Motor neuron (in vitro differentiated cells): Measurements from ENCODE around the gene FAM209B. TPM values are rescaled to one million over a fixed set of nuclear protein-coding genes. Genes with fewer than 3 reads are reported as not detected.
A peak's percentile ranks its signal among the peaks of the same experiment; 100 is the strongest.

Experiments used
- ATAC-seq, 8 experiments: fragments of 200-7000 bp; cut with Tn5 transposase; replicated peaks in 6 of 8; 2 replicates each; pipeline ENCODE4 v1.8.0; 2021; ENCODE audit warnings: mild to moderate bottlenecking in 8 of 8, moderate library complexity in 8 of 8
- H3K27ac ChIP-seq, 2 donors: fragments of 250-450 bp; sonication (Bioruptor Pico); 2 replicates each; pipeline ENCODE4 v1.9.0; 2021; ENCODE audit warnings: antibody characterized with exemption in 2 of 2, mild to moderate bottlenecking in 2 of 2, moderate library complexity in 1 of 2
- H3K4me1 ChIP-seq, 2 donors: fragments of 250-450 bp; sonication (Bioruptor Pico); replicated peaks in 1 of 2; 2 replicates each; pipeline ENCODE4 v1.6.1; 2021; ENCODE audit warnings: antibody characterized with exemption in 2 of 2, mild to moderate bottlenecking in 2 of 2, moderate library complexity in 1 of 2
- H3K4me3 ChIP-seq, 5 donors: fragments of 250-450 bp; sonication (Bioruptor Pico); 2 replicates each; pipeline ENCODE4 v1.9.0; 2021; ENCODE audit warnings: antibody characterized with exemption in 5 of 5, mild to moderate bottlenecking in 5 of 5, moderate library complexity in 4 of 5
- WGBS, 10 experiments: fragments of 450-650 bp; shearing (Covaris generic); methylation state at CpG; one replicate each; pipeline ENCODE4 v1.0.0; 2022; 5-methylcytosine and 5-hydroxymethylcytosine counted together
- in situ Hi-C, 9 experiments: fragments of 400-800 bp; cut with MboI; loops; one replicate each; pipeline ENCODE4 v1.15.0; 2021; ENCODE audit warnings: low sequenced_read_pairs in 9 of 9, low pct_unique_long_range_greater_than_20kb in 2 of 9; ENCODE audit not compliant: unreplicated experiment in 9 of 9
- total RNA-seq, 8 experiments: library from RNA; unstranded; fragments of 300-600 nt; gene quantifications; 2 replicates each; pipeline versions ENCODE4 v1.2.3 to v1.2.4, GENCODE V29; 2022

FAM209B gene
- total RNA-seq, 8 experiments from 2014 or later, result 0.46 to 0.71 TPM; not detected in 6

DNA sequence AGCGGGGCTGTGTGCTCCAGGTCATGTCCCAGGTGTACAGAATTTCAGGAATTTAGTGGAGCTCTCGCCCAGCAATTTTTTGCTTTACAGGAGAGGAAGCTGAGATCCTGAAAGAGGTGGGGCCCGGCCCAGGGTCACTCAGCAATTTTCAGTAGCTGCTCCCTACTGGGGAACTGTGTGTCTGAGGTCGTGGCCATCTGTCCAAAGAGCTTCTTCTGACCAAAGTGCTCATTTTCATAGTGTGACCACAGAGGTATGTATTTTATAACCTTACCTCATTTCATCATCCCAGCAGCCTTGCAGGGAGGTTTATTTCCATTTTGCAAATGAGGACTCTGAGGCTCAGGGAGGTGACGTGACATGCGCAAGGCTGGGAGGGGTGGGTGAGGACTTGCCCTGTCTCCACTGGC lies 46.3 kb downstream of the FAM209B start:
- Histone ChIP-seq H3K27ac (no peak overlapping the region), H3K4me1 (no peaks in the 10 kb centered on the region), H3K4me3 (no peak overlapping the region)
- ATAC-seq, result peak in 5 of 8 experiments; percentile 30 to 97 (median 95)
- WGBS, 10 experiments, result 0 to 100% (median 70%) methylated on average over 1 to 4 of the region's 6 CpGs; no CpG with 5 or more reads in 2 of the 10 experiments
- in situ Hi-C loops, result no loop called here

- ATAC-seq, result no peak
- Histone ChIP-seq H3K4me1 (no peaks in the 10 kb centered on the region), H3K27ac (no peak overlapping the region), H3K4me3 (no peak overlapping the region)
- WGBS, 10 experiments, result 20 to 40% methylated on average over 1 to 2 of the region's 12 CpGs; no CpG with 5 or more reads in 8 of the 10 experiments
- in situ Hi-C loops, result no loop called here
Measured at GRCh38 chr20:56580226-56580625, 47.2 kb downstream of the FAM209B start.

- WGBS, 10 experiments, result 13 to 80% (median 49%) methylated on average over 1 to 2 of the region's 2 CpGs
- in situ Hi-C loops, result no loop called here
- no peak for ATAC-seq
Measured at GRCh38 chr20:56581701-56582100, 48.7 kb downstream of the FAM209B start.

GRCh38 chr20:56582542-56582941 lies 49.5 kb downstream of the FAM209B start:
- in situ Hi-C loops, result no loop called here
- ATAC-seq, result no peak
- Histone ChIP-seq H3K4me1 (no peaks in the 10 kb centered on the region), H3K27ac (no peak overlapping the region), H3K4me3 (no peak overlapping the region)
- WGBS, 10 experiments, result 43 to 100% (median 83%) methylated on average over 1 to 3 of the region's 4 CpGs; no CpG with 5 or more reads in 6 of the 10 experiments

More at GRCh38 chr20:56581701-56582100, 48.7 kb downstream of the FAM209B start:
- H3K4me3 ChIP-seq, result no peak overlapping the region
- no peaks in the 10 kb centered on the region for H3K4me1 ChIP-seq
- no peak overlapping the region for H3K27ac ChIP-seq

GRCh38 chr20:56584916-56585315 lies 51.9 kb downstream of the FAM209B start:
- in situ Hi-C loops, result no loop called here
- no peaks in the 10 kb centered on the region for H3K4me1 ChIP-seq
- H3K4me3 ChIP-seq, result no peak overlapping the region
- no peak overlapping the region for H3K27ac ChIP-seq
- WGBS, 10 experiments, result 37 to 90% (median 70%) methylated on average over 1 to 4 of the region's 5 CpGs
- no peak for ATAC-seq

Other genes starting within 250 kb of the FAM209B start
- 10 to 100 TPM; 12.4 to 41.3 (median 23.9) TPM for gene FAM210B, start 174.3 kb upstream of the FAM209B start, total RNA-seq
- 10 to 100 TPM in 3 of 8 experiments, 1 to 10 TPM in 5; 2.1 to 46.6 (median 6.3) TPM for gene AURKA, start 141.0 kb upstream of the FAM209B start, total RNA-seq
- 10 to 100 TPM; 17.0 to 39.8 (median 24.1) TPM for gene CSTF1, start 140.6 kb upstream of the FAM209B start, total RNA-seq
- 1 to 10 TPM in 1 of 8 experiments, under 1 TPM in 6, not detected in 1; 0.09 to 2.6 (median 0.17) TPM for gene CASS4, start 121.0 kb upstream of the FAM209B start, total RNA-seq
- gene RTF2, start 64.6 kb upstream of the FAM209B start, total RNA-seq, result 10 to 100 TPM; 71.5 to 90.5 (median 74.8) TPM
- gene FAM209A, start 8.5 kb upstream of the FAM209B start, total RNA-seq, result under 1 TPM in 4 of 8 experiments, not detected in 4; 0.11 to 0.66 (median 0.41) TPM
- gene TFAP2C, start 96.1 kb downstream of the FAM209B start, total RNA-seq, result 10 to 100 TPM in 3 of 8 experiments, under 1 TPM in 3, not detected in 2; 0.21 to 60.3 (median 23.2) TPM